Measurements from ENCODE around the gene HILPDA.
A peak's percentile ranks its signal among the peaks of the same experiment; 100 is the strongest.

The HILPDA gene

GRCh38 chr7:128407751-128408708, 47.6 kb upstream of the HILPDA start:
- H4K20me1 ChIP-seq (ENCODE audit: insufficient read depth, low read length), result no peaks in the 10 kb centered on the region
- no peak overlapping the region for H3K4me2 ChIP-seq (ENCODE audit: low read depth, low read length)
- H3K9me2 ChIP-seq (replicated peaks; ENCODE audit: insufficient read depth, low read length), result no peaks in the 10 kb centered on the region
- peaks cover 14% of the 10 kb centered on the region for H3K4me1 ChIP-seq (ENCODE audit: low read length)
- H3K9me3 ChIP-seq (replicated peaks; ENCODE audit: insufficient read depth, low read length), result no peaks in the 10 kb centered on the region
- H3K36me3 ChIP-seq (replicated peaks; ENCODE audit: insufficient read depth, low read length), result no peaks in the 10 kb centered on the region
- no peak for DNase-seq
- no peak overlapping the region for H3K27ac ChIP-seq (ENCODE audit: low read length)
- H3K79me2 ChIP-seq (ENCODE audit: low read length), result peaks cover 23% of the 10 kb centered on the region
- no peak overlapping the region for H3K9ac ChIP-seq (ENCODE audit: low read length)
- no peak overlapping the region for H2AFZ ChIP-seq (ENCODE audit: low read length)
- no peak overlapping the region for H3K4me3 ChIP-seq (ENCODE audit: low read length)
- peaks cover 25% of the 10 kb centered on the region for H3F3A ChIP-seq (ENCODE audit: insufficient read depth, low read length)
- no peak for TF ChIP-seq CTCF (IDR thresholded peaks at IDR 0.05; ENCODE audit: low read length)
- no peak for TF ChIP-seq EZH2phosphoT487 (IDR thresholded peaks at IDR 0.05; ENCODE audit: low read length)
- TF ChIP-seq EZH2 (optimal IDR thresholded peaks at IDR 0.05; ENCODE audit: low read depth, low read length), result no peak
- peaks cover 27% of the 10 kb centered on the region for H3K27me3 ChIP-seq (replicated peaks; ENCODE audit: insufficient read depth, low read length)

- H3K9ac ChIP-seq (ENCODE audit: low read length), result peak overlapping the region; percentile 22; the same call in 1 of the 2 replicates
- peaks cover 25% of the 10 kb centered on the region for H3F3A ChIP-seq (ENCODE audit: insufficient read depth, low read length)
- peak overlapping the region; percentile 99 for H2AFZ ChIP-seq (ENCODE audit: low read length)
- H3K27ac ChIP-seq (ENCODE audit: low read length), result no peak overlapping the region
- DNase-seq, result peak; percentile 18
- H3K79me2 ChIP-seq (ENCODE audit: low read length), result peaks cover 17% of the 10 kb centered on the region
- no peaks in the 10 kb centered on the region for H3K36me3 ChIP-seq (replicated peaks; ENCODE audit: insufficient read depth, low read length)
- no peaks in the 10 kb centered on the region for H3K9me2 ChIP-seq (replicated peaks; ENCODE audit: insufficient read depth, low read length)
- H3K4me1 ChIP-seq (ENCODE audit: low read length), result peaks cover 14% of the 10 kb centered on the region
- TF ChIP-seq EZH2phosphoT487 (IDR thresholded peaks at IDR 0.05; ENCODE audit: low read length) (no peak), EZH2 (optimal IDR thresholded peaks at IDR 0.05; ENCODE audit: low read depth, low read length) (no peak), CTCF (IDR thresholded peaks at IDR 0.05; ENCODE audit: low read length) (no peak)
- no peaks in the 10 kb centered on the region for H3K9me3 ChIP-seq (replicated peaks; ENCODE audit: insufficient read depth, low read length)
- H3K4me3 ChIP-seq (ENCODE audit: low read length), result peak overlapping the region; percentile 96
- H4K20me1 ChIP-seq (ENCODE audit: insufficient read depth, low read length), result no peaks in the 10 kb centered on the region
- peaks cover 37% of the 10 kb centered on the region for H3K27me3 ChIP-seq (replicated peaks; ENCODE audit: insufficient read depth, low read length)
- peak overlapping the region; percentile 97 for H3K4me2 ChIP-seq (ENCODE audit: low read depth, low read length)
These were observed 46.7 kb upstream of the HILPDA start for GRCh38 chr7:128408709-128409595.

GRCh38 chr7:128409596-128410450, 45.9 kb upstream of the HILPDA start, which contains the start of gene IMPDH1:
Gene IMPDH1 (minus strand): TSS chr7:128409982. CDS start chr7:128409901, 81 bp downstream.
- H2AFZ ChIP-seq (ENCODE audit: low read length), result peak within 1 kb of the TSS; percentile 99
- peaks cover 8% of the 10 kb centered on the region for H3K79me2 ChIP-seq (ENCODE audit: low read length)
- no peaks in the 10 kb centered on the region for H3K9me3 ChIP-seq (replicated peaks; ENCODE audit: insufficient read depth, low read length)
- no peak within 1 kb of the TSS for H3K27ac ChIP-seq (ENCODE audit: low read length)
- H4K20me1 ChIP-seq (ENCODE audit: insufficient read depth, low read length), result no peaks in the 10 kb centered on the region
- no peaks in the 10 kb centered on the region for H3K9me2 ChIP-seq (replicated peaks; ENCODE audit: insufficient read depth, low read length)
- H3K4me1 ChIP-seq (ENCODE audit: low read length), result peaks cover 6% of the 10 kb centered on the region; the same call in 1 of the 2 replicates
- TF ChIP-seq EZH2 (optimal IDR thresholded peaks at IDR 0.05; ENCODE audit: low read depth, low read length), result no peak
- TF ChIP-seq EZH2phosphoT487 (IDR thresholded peaks at IDR 0.05; ENCODE audit: low read length), result no peak
- TF ChIP-seq CTCF (IDR thresholded peaks at IDR 0.05; ENCODE audit: low read length), result no peak
- H3F3A ChIP-seq (ENCODE audit: insufficient read depth, low read length), result peaks cover 25% of the 10 kb centered on the region
- no peaks in the 10 kb centered on the region for H3K36me3 ChIP-seq (replicated peaks; ENCODE audit: insufficient read depth, low read length)
- peak; percentile 84 for DNase-seq
- H3K9ac ChIP-seq (ENCODE audit: low read length), result peak within 1 kb of the TSS; percentile 37; the same call in 1 of the 2 replicates
- peak within 1 kb of the TSS; percentile 96 for H3K4me3 ChIP-seq (ENCODE audit: low read length)
- peaks cover 38% of the 10 kb centered on the region for H3K27me3 ChIP-seq (replicated peaks; ENCODE audit: insufficient read depth, low read length)
- H3K4me2 ChIP-seq (ENCODE audit: low read depth, low read length), result peak within 1 kb of the TSS; percentile 97

Data from MM.1S (cell line).